Raji (cell line): ENCODE data around the gene PIK3AP1.

Experiments used
- POLR2A ChIP-seq: IDR thresholded peaks from 2 replicates; pipeline ENCODE4 v1.6.1; 2011; ENCODE audit warnings: low read depth, low read length, control low read depth; ENCODE audit not compliant: insufficient read depth

PIK3AP1 gene

DNA sequence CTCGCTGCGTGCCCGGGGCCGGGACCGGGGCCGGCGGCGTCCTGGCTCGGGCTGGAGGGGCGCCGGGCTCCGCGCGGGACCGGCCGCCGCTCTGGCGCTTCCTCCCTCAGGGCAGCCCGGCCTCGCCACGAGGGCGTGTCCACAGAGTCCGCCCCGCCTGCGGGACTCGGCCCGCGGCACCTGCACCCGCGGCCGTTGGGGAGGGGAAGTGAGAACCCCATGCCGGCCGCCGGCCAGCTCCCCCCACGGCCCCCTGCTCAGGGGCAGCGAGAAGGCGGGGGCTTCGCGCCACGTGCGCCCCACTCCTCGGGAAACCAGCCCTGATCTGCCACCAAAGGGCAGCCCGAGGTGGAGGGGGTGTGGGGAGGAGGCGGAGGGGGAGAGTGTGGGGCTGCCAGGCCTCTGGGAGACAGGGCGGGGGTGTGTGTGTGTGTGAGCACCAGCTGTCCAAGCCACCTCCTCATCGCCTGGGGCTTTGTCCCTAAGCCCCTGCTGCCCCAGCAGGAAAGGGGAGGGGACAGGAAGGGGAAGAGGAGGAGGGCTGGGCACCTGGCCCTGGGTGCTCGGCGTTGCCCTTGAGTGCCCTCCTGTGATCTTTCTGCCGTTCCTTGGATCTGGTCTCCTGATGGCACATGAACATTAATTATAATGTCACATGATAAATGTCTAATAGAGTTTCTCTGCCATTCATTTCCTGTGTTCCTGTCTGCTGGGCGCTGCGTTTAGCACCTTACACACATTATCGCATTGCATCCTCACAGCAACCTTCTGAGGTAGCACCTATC, at the start of gene PIK3AP1:
Gene PIK3AP1 (minus strand): TSS at position 93 of the 785 bp plus-strand sequence. CDS start 120 bp downstream, outside the sequence.
- peak; percentile 83 for TF ChIP-seq POLR2A

DNA sequence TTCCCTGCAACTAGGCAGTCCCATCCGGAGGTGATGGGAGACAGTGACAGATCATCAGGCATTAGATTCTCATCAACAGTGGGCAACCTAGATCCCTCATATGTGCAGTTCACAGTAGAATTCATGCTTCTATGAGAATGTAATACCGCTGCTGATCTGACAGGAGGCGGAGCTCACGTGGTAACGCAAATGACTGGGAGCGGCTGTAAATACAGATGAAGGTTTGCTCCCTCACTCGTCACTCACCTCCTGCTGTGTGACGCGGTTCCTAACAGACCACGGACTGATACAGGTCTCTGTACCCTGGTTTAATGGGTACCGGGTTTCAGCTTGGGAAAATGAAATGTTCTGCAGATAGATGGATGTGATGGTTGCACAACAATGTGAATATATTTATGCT, 47.8 kb upstream of the PIK3AP1 start:
- TF ChIP-seq POLR2A: no peak

- TF ChIP-seq POLR2A: no peak
Observed at GRCh38 chr10:96767611-96768010, 47.3 kb upstream of the PIK3AP1 start.

DNA sequence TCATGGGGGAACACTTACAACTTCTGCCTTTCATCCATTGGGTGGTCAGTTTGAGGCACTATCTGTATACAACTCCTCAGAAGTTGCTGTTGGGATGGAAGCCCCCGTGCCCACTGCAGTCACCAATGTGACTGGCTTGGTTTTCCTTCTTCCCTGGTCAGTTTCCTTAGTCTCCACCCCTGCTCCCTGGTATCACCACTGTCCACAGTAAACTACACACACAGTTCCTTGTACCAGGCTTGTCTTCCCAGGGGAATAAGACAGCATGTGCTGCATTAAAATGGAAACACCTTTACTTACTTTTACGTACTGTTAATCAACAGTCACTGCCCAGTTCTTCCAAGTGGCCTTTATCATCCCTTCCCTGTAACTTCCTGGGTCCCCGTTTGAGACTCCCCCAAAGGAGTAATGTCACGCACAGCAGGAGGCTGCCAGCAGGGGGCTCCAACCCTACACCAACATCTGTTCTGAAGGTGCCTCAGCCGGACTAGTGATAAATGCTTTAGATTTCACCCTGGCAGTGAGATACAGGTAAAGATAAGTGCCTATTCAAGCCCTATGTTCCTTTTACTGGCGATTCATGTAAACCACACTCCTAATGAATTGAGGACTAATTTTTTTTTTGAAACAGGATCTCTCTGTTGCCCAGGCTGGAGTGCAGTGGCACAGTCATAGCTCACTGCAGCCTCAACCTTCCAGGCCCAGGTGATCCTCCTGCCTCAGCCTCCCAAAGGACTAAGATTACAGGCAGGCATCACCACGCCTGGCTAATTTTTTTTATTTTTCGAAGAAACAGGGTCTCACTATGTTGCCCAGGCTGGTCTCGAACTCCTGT, 45.3 kb upstream of the PIK3AP1 start:
- TF ChIP-seq POLR2A: no peak

- peak; percentile 27; the same call in 1 of the 2 replicates for TF ChIP-seq POLR2A
Observed at GRCh38 chr10:96764425-96765060, 44.2 kb upstream of the PIK3AP1 start.

DNA sequence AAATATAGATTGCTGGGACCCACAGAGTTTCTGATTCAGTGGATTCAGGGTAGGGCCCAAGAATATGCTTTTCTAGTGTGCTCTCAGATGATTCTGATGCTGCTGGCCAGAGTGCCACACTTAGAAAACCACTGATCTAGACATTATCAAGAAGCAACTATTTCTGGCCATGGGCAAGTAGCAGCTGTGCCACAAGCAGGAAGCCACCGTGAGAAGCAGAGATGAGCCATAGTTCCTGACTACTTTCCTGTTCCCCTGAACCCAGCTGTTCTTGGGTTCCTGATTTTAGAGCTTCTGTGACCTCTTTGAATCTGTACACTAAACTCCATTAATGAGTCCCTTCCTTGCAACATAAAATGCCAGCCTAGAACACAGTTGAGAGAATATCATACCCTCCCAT, 38.1 kb upstream of the PIK3AP1 start:
- no peak for TF ChIP-seq POLR2A

GRCh38 chr10:96756111-96756903, 36.0 kb upstream of the PIK3AP1 start:
- TF ChIP-seq POLR2A: no peak

- TF ChIP-seq POLR2A: no peak
Observed at GRCh38 chr10:96753956-96754355, 33.6 kb upstream of the PIK3AP1 start.

DNA sequence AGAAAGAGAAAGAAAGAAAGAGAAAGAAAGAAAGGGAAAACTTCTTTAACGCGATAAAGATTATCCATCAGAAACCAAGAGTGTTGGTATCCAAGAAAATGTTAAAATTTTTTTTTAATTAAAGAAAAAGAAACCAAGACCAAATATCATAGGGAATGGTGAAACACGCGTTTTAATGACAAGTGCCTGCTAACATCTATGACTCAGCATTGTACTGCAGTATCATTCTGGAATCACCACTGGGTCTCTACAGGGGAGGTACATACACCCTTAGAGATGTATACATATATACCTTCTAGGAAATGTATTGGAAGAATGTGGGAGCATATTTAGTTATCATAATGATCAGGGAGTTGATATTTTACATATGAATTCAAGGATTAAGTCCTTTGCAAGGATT, 32.1 kb upstream of the PIK3AP1 start:
- TF ChIP-seq POLR2A: no peak

DNA sequence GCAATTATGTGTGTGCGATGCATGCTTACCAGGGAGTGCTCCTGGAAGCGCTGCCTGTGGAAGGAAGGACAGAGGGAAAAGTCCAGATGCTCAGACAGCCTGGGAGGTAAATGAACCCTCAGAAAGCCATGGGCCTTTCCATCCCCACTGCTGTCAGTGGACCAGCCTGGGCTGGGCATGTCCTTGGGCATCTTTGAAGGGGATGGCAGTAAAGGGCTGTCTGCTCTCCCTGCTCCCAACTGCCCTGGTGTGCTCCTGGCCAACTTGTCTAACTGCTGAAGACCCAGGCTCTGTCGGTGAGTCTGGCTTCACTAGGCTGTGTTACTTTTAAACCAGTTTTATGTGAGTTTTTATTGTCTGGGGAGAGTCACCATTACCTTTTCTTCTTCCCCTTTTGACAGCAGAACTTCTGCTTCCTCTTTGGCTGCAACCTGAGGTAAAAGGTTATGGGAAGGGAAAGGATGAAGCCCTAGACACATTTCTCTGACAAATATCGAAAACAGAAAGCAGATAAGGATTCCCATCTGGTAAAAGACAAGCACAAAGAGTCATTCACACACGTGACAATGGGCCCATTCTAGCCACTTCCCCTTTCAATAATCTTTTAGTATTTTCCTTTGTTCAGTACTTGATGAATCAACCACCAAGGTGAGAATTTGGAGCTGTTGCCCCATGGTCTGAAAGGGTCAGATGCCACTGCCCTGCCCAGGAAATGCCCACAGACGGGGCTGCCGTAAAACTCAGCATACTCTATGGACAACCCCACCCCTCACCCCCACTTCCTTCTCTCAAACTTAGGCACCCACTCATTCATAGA, 27.6 kb upstream of the PIK3AP1 start:
- TF ChIP-seq POLR2A: no peak

DNA sequence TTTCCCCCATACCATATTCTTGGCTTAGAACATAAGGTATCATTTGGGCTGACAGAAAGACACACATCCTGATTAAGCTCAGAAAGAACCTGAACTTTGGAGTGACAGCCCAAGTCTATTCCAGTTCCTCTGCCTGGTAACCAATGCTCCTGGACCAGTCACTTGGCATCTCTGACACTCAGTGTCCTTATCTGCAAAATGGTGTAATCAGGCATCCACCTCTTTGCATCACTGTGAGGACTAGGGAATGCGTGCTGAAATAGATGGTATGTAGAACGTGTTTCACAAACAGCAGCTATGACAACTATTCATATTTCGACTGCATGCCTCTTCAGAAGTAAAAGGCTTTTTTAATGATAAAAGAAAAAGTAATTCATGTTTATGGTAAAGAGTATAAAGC, 26.2 kb upstream of the PIK3AP1 start:
- TF ChIP-seq POLR2A: no peak

- no peak for TF ChIP-seq POLR2A
Observed at GRCh38 chr10:96745950-96746349, 25.6 kb upstream of the PIK3AP1 start.

- TF ChIP-seq POLR2A: no peak
Observed at GRCh38 chr10:96743988-96744585, 23.8 kb upstream of the PIK3AP1 start.

- 0 out of 2 replicates have a peak, but pooled peaks have one; percentile 21 for TF ChIP-seq POLR2A
Observed at GRCh38 chr10:96740579-96741281, 20.4 kb upstream of the PIK3AP1 start.
